ENCODE results near the gene NEDD4L. TPM values are rescaled to one million over a fixed set of nuclear protein-coding genes. Genes with fewer than 3 reads are reported as not detected.

The NEDD4L gene
- total and polyA plus RNA-seq, 4 experiments from 2014 or later = 2.8 to 4.1 (median 3.8) TPM

DNA sequence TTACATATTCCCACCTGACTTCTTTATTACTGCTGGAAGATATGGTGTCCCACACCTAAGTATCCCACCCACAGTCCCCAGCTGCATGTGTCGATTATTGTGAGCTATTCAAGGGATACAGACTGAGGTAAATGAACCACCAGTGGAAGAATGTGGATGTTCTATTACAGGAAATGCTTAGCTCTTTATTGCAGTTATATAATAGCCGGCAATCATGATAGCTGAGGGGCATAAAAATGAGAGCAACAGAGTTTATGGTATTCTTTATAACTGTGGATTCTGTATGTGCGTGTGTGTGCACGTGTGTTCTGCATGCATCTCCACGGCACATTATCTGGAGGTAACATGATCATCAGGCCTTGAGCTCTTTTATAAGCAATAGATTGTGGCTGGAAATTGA, 198.9 kb downstream of the NEDD4L start:
- POLR2A ChIA-PET (ENCODE audit: partially characterized antibody) = no interaction called here
- H3K27me3 Mint-ChIP-seq = peaks cover 0 to 1% of the 10 kb centered on the region in 2 donors
- Histone ChIP-seq H3K4me1 (ENCODE audit: insufficient read depth, low read length) (no peaks in the 10 kb centered on the region), H3K4me3 (ENCODE audit: low read length in 2 of 2) (no peak overlapping the region), H3K27ac (ENCODE audit: low read depth, low read length) (no peak overlapping the region), H3K36me3 (ENCODE audit: insufficient read depth, low read length) (no peaks in the 10 kb centered on the region), H3K9me3 (ENCODE audit: control insufficient read depth in 1 of 2, low read length in 2 of 2) (no peaks in the 10 kb centered on the region), H3K27me3 (ENCODE audit: insufficient read depth, low read length) (no peaks in the 10 kb centered on the region)
- H3K9me3 Mint-ChIP-seq = peaks cover 0 to 2% (median 0%) of the 10 kb centered on the region in 8 donors
- intact Hi-C loops (cut with micrococcal nuclease) = no loop called here
- H3K4me1 Mint-ChIP-seq = no peaks in the 10 kb centered on the region
- no peak overlapping the region for H3K4me3 Mint-ChIP-seq
- H3K36me3 Mint-ChIP-seq = no peaks in the 10 kb centered on the region
- no peak for DNase-seq
- peak overlapping the region in 1 of 7 donors; percentile 1 for H3K27ac Mint-ChIP-seq
- CTCF ChIA-PET (ENCODE audit: partially characterized antibody) = no interaction called here

DNA sequence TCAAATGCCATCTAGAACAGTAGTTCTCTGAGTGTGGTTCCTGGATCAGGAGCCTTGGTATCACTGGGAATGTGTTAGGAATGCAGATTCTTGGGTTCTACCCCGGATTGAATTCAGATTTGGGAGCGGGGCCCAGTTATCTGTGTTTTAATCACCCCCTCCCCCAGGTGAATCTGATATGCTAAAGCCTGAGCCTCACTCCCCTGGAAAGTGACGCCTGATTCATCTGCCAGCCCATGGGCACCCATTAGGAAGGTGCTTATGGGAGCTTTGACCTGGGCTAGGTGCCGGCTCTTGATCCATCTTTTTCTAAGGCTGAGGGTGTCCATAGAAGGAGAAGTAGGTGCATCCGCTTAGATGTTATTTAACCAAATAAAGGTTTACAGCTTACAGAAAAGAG, 199.4 kb downstream of the NEDD4L start:
- no peak for DNase-seq
- H3K4me3 ChIP-seq (ENCODE audit: low read length in 2 of 2) = no peak overlapping the region
- peak overlapping the region in 1 of 8 donors; percentile 48 for H3K4me3 Mint-ChIP-seq
- intact Hi-C loops (cut with micrococcal nuclease) = no loop called here
- POLR2A ChIA-PET (ENCODE audit: partially characterized antibody) = no interaction called here
- H3K36me3 Mint-ChIP-seq = no peaks in the 10 kb centered on the region
- H3K27ac ChIP-seq (ENCODE audit: low read depth, low read length) = no peak overlapping the region
- peaks cover 0 to 2% (median 0%) of the 10 kb centered on the region in 8 donors for H3K9me3 Mint-ChIP-seq
- no peaks in the 10 kb centered on the region for H3K4me1 Mint-ChIP-seq
- H3K4me1 ChIP-seq (ENCODE audit: insufficient read depth, low read length) = no peaks in the 10 kb centered on the region
- peaks cover 0 to 1% of the 10 kb centered on the region in 2 donors for H3K27me3 Mint-ChIP-seq
- no peak overlapping the region for H3K27ac Mint-ChIP-seq
- no peaks in the 10 kb centered on the region for H3K9me3 ChIP-seq (ENCODE audit: control insufficient read depth in 1 of 2, low read length in 2 of 2)
- no peaks in the 10 kb centered on the region for H3K27me3 ChIP-seq (ENCODE audit: insufficient read depth, low read length)
- no peaks in the 10 kb centered on the region for H3K36me3 ChIP-seq (ENCODE audit: insufficient read depth, low read length)
- CTCF ChIA-PET (ENCODE audit: partially characterized antibody) = no interaction called here

DNA sequence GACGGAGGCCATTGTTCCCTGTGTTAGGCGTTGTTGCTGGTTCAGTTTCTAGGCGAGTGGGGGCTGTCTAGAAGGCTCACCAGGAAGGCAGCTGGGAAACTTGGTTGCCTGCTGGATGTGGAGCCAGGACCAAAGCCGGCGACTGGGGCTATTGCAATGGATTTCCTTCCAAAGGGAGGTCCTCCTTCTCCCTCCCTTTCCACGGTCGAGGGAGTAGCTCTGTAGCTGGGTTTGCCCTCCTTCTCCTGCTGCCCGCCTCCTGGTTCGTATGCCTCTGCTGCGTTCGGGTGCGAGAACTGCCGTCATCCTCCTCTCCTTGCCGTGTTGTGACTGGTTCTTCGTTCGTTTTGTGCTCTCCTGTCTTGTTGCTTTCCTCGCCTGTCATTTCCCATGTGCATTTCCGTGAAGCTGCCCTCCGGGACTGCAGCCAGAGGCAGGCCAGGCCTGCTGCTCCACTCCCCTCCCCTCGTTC, 203.4 kb downstream of the NEDD4L start:
- Mint-ChIP-seq H3K4me1 (no peaks in the 10 kb centered on the region), H3K4me3 (no peak overlapping the region), H3K27ac (no peak overlapping the region), H3K27me3 (peaks cover 1 to 2% of the 10 kb centered on the region in 2 donors), H3K36me3 (no peaks in the 10 kb centered on the region), H3K9me3 (no peaks in the 10 kb centered on the region)
- DNase-seq = no peak
- ChIA-PET CTCF (ENCODE audit: partially characterized antibody) (no interaction called here), POLR2A (ENCODE audit: partially characterized antibody) (no interaction called here)
- Histone ChIP-seq H3K9me3 (ENCODE audit: control insufficient read depth in 1 of 2, low read length in 2 of 2) (no peaks in the 10 kb centered on the region), H3K4me1 (ENCODE audit: insufficient read depth, low read length) (no peaks in the 10 kb centered on the region), H3K36me3 (ENCODE audit: insufficient read depth, low read length) (no peaks in the 10 kb centered on the region), H3K27ac (ENCODE audit: low read depth, low read length) (no peak overlapping the region), H3K4me3 (ENCODE audit: low read length in 2 of 2) (no peak overlapping the region), H3K27me3 (ENCODE audit: insufficient read depth, low read length) (no peaks in the 10 kb centered on the region)
- intact Hi-C loops (cut with micrococcal nuclease) = no loop called here

DNA sequence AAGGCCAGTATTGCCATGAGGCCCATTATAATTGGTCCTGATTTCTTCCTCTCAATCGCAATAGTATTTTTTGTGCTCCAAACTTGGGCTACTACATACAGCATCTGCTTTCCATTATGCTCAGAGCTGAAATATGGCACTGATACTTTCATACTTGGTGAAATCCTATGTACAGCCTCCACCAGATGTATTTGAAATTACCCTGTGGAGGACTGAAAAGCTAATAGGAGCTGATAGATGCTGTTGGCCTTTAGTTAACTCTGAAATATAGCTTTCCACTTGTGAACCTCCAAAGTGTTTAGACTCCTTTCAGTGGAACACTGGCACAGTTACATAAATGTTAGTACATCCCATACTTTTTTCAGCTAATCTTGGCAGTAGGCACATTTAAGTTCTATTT, 205.7 kb downstream of the NEDD4L start:
- intact Hi-C loops (cut with micrococcal nuclease) = no loop called here

DNA sequence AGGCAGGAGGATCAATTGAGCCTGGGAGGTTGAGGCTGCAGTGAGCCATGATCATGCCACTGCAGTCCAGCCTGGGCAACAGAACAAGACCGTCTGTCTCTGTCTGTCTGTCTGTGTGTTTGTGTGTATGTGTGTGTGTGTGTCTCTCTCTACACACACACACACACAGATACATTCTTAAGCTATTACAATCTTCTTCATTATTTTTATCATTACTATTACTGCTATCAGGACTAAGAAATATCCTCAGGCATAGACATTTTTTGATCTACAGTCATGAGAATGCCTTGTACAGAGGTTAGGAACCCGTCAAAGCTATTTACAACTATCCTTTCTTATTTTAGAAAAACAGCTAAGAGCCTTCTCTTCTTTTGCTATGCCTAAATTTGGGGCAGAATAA, 207.4 kb downstream of the NEDD4L start:
- Mint-ChIP-seq H3K9me3 (no peaks in the 10 kb centered on the region), H3K27ac (no peak overlapping the region), H3K4me3 (no peak overlapping the region), H3K4me1 (no peaks in the 10 kb centered on the region), H3K27me3 (peaks cover 1 to 2% of the 10 kb centered on the region in 2 donors), H3K36me3 (no peaks in the 10 kb centered on the region)
- H3K36me3 ChIP-seq (ENCODE audit: insufficient read depth, low read length) = no peaks in the 10 kb centered on the region
- H3K27ac ChIP-seq (ENCODE audit: low read depth, low read length) = no peak overlapping the region
- H3K4me1 ChIP-seq (ENCODE audit: insufficient read depth, low read length) = no peaks in the 10 kb centered on the region
- H3K9me3 ChIP-seq (ENCODE audit: control insufficient read depth in 1 of 2, low read length in 2 of 2) = no peaks in the 10 kb centered on the region
- intact Hi-C loops (cut with micrococcal nuclease) = no loop called here
- DNase-seq = no peak
- no peak overlapping the region for H3K4me3 ChIP-seq (ENCODE audit: low read length in 2 of 2)
- ChIA-PET CTCF (ENCODE audit: partially characterized antibody) (no interaction called here), POLR2A (ENCODE audit: partially characterized antibody) (no interaction called here)
- H3K27me3 ChIP-seq (ENCODE audit: insufficient read depth, low read length) = no peaks in the 10 kb centered on the region

More for the DNA sequence above, 205.7 kb downstream of the NEDD4L start:
- Histone ChIP-seq H3K27me3 (ENCODE audit: insufficient read depth, low read length) (no peaks in the 10 kb centered on the region), H3K9me3 (ENCODE audit: control insufficient read depth in 1 of 2, low read length in 2 of 2) (no peaks in the 10 kb centered on the region), H3K4me3 (ENCODE audit: low read length in 2 of 2) (no peak overlapping the region), H3K27ac (ENCODE audit: low read depth, low read length) (no peak overlapping the region), H3K36me3 (ENCODE audit: insufficient read depth, low read length) (no peaks in the 10 kb centered on the region), H3K4me1 (ENCODE audit: insufficient read depth, low read length) (no peaks in the 10 kb centered on the region)
- H3K36me3 Mint-ChIP-seq = no peaks in the 10 kb centered on the region
- no peak overlapping the region for H3K4me3 Mint-ChIP-seq
- no peaks in the 10 kb centered on the region for H3K9me3 Mint-ChIP-seq
- peaks cover 1 to 2% of the 10 kb centered on the region in 2 donors for H3K27me3 Mint-ChIP-seq
- no peaks in the 10 kb centered on the region for H3K4me1 Mint-ChIP-seq
- ChIA-PET POLR2A (ENCODE audit: partially characterized antibody) (no interaction called here), CTCF (ENCODE audit: partially characterized antibody) (interaction anchor here (1.1 kb wide), 1 partner anchor 8 kb away, joined by 3 read pairs; no protein-coding TSS in a partner anchor)
- DNase-seq = no peak
- no peak overlapping the region for H3K27ac Mint-ChIP-seq

DNA sequence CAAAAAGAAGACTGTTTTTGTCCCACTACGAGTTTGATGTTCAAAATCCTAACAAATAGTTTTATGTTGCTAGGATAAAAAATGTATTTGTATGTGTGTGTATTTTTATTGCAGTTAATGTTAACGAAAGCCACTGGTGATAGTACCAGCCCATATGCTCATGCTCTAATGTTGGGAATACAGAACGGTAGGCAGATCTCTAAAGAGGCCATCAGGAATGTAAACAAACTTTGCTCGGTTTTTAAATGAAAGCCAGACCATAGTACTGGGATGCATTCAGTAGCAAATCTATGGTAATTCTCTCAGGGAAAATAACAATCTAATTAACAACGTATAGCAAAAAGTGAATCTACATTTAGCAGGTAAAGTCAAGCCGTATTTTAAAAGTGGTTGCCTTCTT, 208.1 kb downstream of the NEDD4L start:
- Histone ChIP-seq H3K27ac (ENCODE audit: low read depth, low read length) (no peak overlapping the region), H3K9me3 (ENCODE audit: control insufficient read depth in 1 of 2, low read length in 2 of 2) (no peaks in the 10 kb centered on the region), H3K27me3 (ENCODE audit: insufficient read depth, low read length) (no peaks in the 10 kb centered on the region), H3K4me1 (ENCODE audit: insufficient read depth, low read length) (no peaks in the 10 kb centered on the region), H3K4me3 (ENCODE audit: low read length in 2 of 2) (no peak overlapping the region), H3K36me3 (ENCODE audit: insufficient read depth, low read length) (no peaks in the 10 kb centered on the region)
- H3K36me3 Mint-ChIP-seq = no peaks in the 10 kb centered on the region
- intact Hi-C loops (cut with micrococcal nuclease) = no loop called here
- H3K27me3 Mint-ChIP-seq = peaks cover 1 to 2% of the 10 kb centered on the region in 2 donors
- no peak for DNase-seq
- no peak overlapping the region for H3K27ac Mint-ChIP-seq
- H3K4me1 Mint-ChIP-seq = no peaks in the 10 kb centered on the region
- H3K9me3 Mint-ChIP-seq = no peaks in the 10 kb centered on the region
- POLR2A ChIA-PET (ENCODE audit: partially characterized antibody) = no interaction called here
- CTCF ChIA-PET (ENCODE audit: partially characterized antibody) = no interaction called here
- H3K4me3 Mint-ChIP-seq = no peak overlapping the region

DNA sequence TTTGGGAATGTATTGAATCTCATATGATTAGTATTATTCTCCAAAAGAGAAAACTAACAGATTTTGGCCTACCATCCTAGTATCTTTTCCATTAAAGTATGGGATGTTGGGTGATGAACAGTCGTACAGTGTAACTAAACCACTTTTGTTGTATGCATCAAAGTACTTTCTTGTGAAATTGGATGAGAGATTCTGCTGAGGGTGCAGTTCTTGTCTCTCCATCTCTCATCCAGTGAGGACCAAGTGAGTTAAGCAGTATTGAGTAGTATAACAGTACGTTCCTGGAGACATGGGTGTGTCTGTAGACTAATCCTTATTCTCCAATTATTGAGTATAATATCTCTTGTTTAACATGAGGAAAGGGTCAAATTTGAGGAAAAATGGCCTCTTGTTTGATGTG, 209.3 kb downstream of the NEDD4L start:
- ChIA-PET POLR2A (ENCODE audit: partially characterized antibody) (no interaction called here), CTCF (ENCODE audit: partially characterized antibody) (interaction anchor here (0.9 kb wide), 1 partner anchor 72 kb away, joined by 3 read pairs; no protein-coding TSS in a partner anchor)
- H3K4me1 ChIP-seq (ENCODE audit: insufficient read depth, low read length) = no peaks in the 10 kb centered on the region
- Mint-ChIP-seq H3K4me1 (no peaks in the 10 kb centered on the region), H3K9me3 (no peaks in the 10 kb centered on the region), H3K4me3 (no peak overlapping the region), H3K27ac (no peak overlapping the region), H3K27me3 (peaks cover 0 to 2% of the 10 kb centered on the region in 2 donors), H3K36me3 (no peaks in the 10 kb centered on the region)
- H3K27me3 ChIP-seq (ENCODE audit: insufficient read depth, low read length) = no peaks in the 10 kb centered on the region
- no peak overlapping the region for H3K4me3 ChIP-seq (ENCODE audit: low read length in 2 of 2)
- no peaks in the 10 kb centered on the region for H3K9me3 ChIP-seq (ENCODE audit: control insufficient read depth in 1 of 2, low read length in 2 of 2)
- H3K36me3 ChIP-seq (ENCODE audit: insufficient read depth, low read length) = no peaks in the 10 kb centered on the region
- no peak overlapping the region for H3K27ac ChIP-seq (ENCODE audit: low read depth, low read length)
- intact Hi-C loops (cut with micrococcal nuclease) = no loop called here
- no peak for DNase-seq

DNA sequence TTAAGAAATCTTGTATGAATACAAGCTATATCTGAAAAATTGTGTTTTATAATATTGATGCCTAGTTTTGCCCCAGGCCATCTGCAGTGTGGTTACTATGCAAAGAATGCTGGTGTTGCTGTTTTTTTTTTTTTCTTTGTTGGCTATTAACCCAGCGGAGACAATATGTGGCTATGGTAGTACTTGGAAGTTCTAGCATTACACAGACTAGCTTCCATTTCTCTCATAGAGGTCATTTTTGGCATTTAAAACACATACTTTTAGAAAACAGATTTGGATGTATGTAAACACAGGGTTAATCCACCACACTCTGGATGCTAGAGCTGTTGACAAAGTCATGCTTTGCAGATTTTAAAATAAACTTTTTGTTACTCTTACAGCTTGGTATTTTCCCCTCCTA, 209.8 kb downstream of the NEDD4L start:
- H3K9me3 ChIP-seq (ENCODE audit: control insufficient read depth in 1 of 2, low read length in 2 of 2) = no peaks in the 10 kb centered on the region
- Mint-ChIP-seq H3K27ac (no peak overlapping the region), H3K27me3 (peaks cover 0 to 2% of the 10 kb centered on the region in 2 donors), H3K36me3 (no peaks in the 10 kb centered on the region), H3K4me3 (no peak overlapping the region), H3K4me1 (no peaks in the 10 kb centered on the region), H3K9me3 (no peaks in the 10 kb centered on the region)
- ChIA-PET CTCF (ENCODE audit: partially characterized antibody) (interaction anchor here (0.7 to 0.9 kb wide), 2 partner anchors 31 to 72 kb away, joined by 3 read pairs; no protein-coding TSS in a partner anchor), POLR2A (ENCODE audit: partially characterized antibody) (no interaction called here)
- no peaks in the 10 kb centered on the region for H3K36me3 ChIP-seq (ENCODE audit: insufficient read depth, low read length)
- intact Hi-C loops (cut with micrococcal nuclease) = no loop called here
- DNase-seq = no peak
- H3K4me1 ChIP-seq (ENCODE audit: insufficient read depth, low read length) = no peaks in the 10 kb centered on the region
- no peaks in the 10 kb centered on the region for H3K27me3 ChIP-seq (ENCODE audit: insufficient read depth, low read length)
- H3K27ac ChIP-seq (ENCODE audit: low read depth, low read length) = no peak overlapping the region
- H3K4me3 ChIP-seq (ENCODE audit: low read length in 2 of 2) = no peak overlapping the region
